HepG2 (cell line): ENCODE results near the gene PRPSAP1. TPM values are rescaled to one million over a fixed set of nuclear protein-coding genes. Genes with fewer than 3 reads are reported as not detected.

Experiments
- AGO2 ChIP-seq: fragments of 200-400 bp; formaldehyde crosslinking; optimal IDR thresholded peaks from 2 replicates; pipeline ENCODE3; 2017; ENCODE audit warnings: mild to moderate bottlenecking, low read depth, low read length, moderate library complexity
- CEBPZ ChIP-seq: IDR thresholded peaks from 2 replicates; pipeline ENCODE4 v1.6.1; 2012; ENCODE audit warnings: low read length, improper control_type of control experiment
- CSRNP2 ChIP-seq: sonication (generic); formaldehyde crosslinking; conservative IDR thresholded peaks from 2 replicates; pipeline ENCODE4 v1.8.0; 2022; ENCODE audit warnings: low read depth, missing genetic modification reagents
- GATA4 ChIP-seq: sonication (generic); IDR thresholded peaks from 2 replicates; pipeline ENCODE4 v1.6.1; 2016; ENCODE audit warnings: antibody characterized with exemption, low read depth, borderline replicate concordance
- HNRNPH1 ChIP-seq: fragments of 200-400 bp; formaldehyde crosslinking; optimal IDR thresholded peaks from 2 replicates; pipeline ENCODE3; 2017; ENCODE audit warnings: mild to moderate bottlenecking, low read depth, low read length
- KDM1A ChIP-seq: IDR thresholded peaks from 2 replicates; pipeline ENCODE4 v1.6.1; 2016; ENCODE audit warnings: missing compliant biosample characterization
- KLF13 ChIP-seq: sonication (generic); formaldehyde crosslinking; IDR thresholded peaks from 2 replicates; pipeline ENCODE4 v1.4.0; 2020; ENCODE audit warnings: mild to moderate bottlenecking, missing genetic modification reagents
- PAXIP1 ChIP-seq: sonication (generic); formaldehyde crosslinking; conservative IDR thresholded peaks from 2 replicates; pipeline ENCODE4 v1.4.0; 2020; ENCODE audit warnings: mild to moderate bottlenecking, missing genetic modification reagents, moderate library complexity
- SATB2 ChIP-seq: sonication (generic); formaldehyde crosslinking; IDR thresholded peaks from 2 replicates; pipeline ENCODE4 v1.5.0; 2020; ENCODE audit warnings: missing genetic modification reagents
- ZFP36L1 ChIP-seq: sonication (generic); formaldehyde crosslinking; IDR thresholded peaks from 2 replicates; pipeline ENCODE4 v1.8.0; 2022; ENCODE audit warnings: mild to moderate bottlenecking, missing genetic modification reagents, moderate library complexity
- ZNF589 ChIP-seq: sonication (generic); formaldehyde crosslinking; conservative IDR thresholded peaks from 2 replicates; pipeline ENCODE4 v1.8.0; 2022; ENCODE audit warnings: mild to moderate bottlenecking, moderate library complexity, missing genetic modification reagents
- ZNF790 ChIP-seq: sonication (generic); formaldehyde crosslinking; IDR thresholded peaks from 2 replicates; pipeline ENCODE4 v1.8.0; 2022; ENCODE audit warnings: missing genetic modification reagents, mild to moderate bottlenecking, borderline replicate concordance
- ZNF850 ChIP-seq: sonication (generic); formaldehyde crosslinking; conservative IDR thresholded peaks from 2 replicates; pipeline ENCODE4 v1.9.0; 2021; ENCODE audit warnings: mild to moderate bottlenecking, missing genetic modification reagents
- polyA plus RNA-seq, 8 experiments: library from polyadenylated mRNA; depleted of rRNA in 3 of 8; stranded (reverse) in 7 of 8; unstranded in 1 of 8; fragments of >200 nt; fragmentation: Illumina TruSeq in 4 of 8; extraction: Trizol in 4 of 8; gene quantifications; 2 replicates each; pipeline versions ENCODE4 v1.2.1 to v1.2.3, GENCODE V29; 2011 to 2016; ENCODE audit warnings: low read depth in 4 of 8, missing spikeins in 1 of 8, mixed read lengths in 1 of 8; ENCODE audit not compliant: insufficient read depth in 1 of 8
- total RNA-seq, 5 experiments: library from RNA; depleted of rRNA; stranded (reverse); fragments of >200 nt; fragmentation: Illumina TruSeq; extraction: Trizol; gene quantifications; 2 replicates each; pipeline ENCODE4 v1.2.3, GENCODE V29; 2016; ENCODE audit warnings: low read depth in 1 of 5
- TF ChIP-seq, protein P1 (sequence below): sonication (generic); formaldehyde crosslinking; IDR thresholded peaks from 2 replicates; pipeline ENCODE4 v1.4.0; 2020; ENCODE audit warnings: missing genetic modification reagents
- TF ChIP-seq, protein P2 (sequence below): sonication (generic); formaldehyde crosslinking; IDR thresholded peaks from 2 replicates; pipeline ENCODE4 v1.5.0; 2020; ENCODE audit warnings: mild to moderate bottlenecking, missing genetic modification reagents

PRPSAP1 gene
- total and polyA plus RNA-seq, 2 of the 13 experiments (the other 11 are each of a cell fraction or from before 2014, with no cell fraction given): 91.1 to 314 TPM

GRCh38 chr17:76381633-76382350 lies 28.1 kb upstream of the PRPSAP1 start (continued):
- TF ChIP-seq, protein P1, sequence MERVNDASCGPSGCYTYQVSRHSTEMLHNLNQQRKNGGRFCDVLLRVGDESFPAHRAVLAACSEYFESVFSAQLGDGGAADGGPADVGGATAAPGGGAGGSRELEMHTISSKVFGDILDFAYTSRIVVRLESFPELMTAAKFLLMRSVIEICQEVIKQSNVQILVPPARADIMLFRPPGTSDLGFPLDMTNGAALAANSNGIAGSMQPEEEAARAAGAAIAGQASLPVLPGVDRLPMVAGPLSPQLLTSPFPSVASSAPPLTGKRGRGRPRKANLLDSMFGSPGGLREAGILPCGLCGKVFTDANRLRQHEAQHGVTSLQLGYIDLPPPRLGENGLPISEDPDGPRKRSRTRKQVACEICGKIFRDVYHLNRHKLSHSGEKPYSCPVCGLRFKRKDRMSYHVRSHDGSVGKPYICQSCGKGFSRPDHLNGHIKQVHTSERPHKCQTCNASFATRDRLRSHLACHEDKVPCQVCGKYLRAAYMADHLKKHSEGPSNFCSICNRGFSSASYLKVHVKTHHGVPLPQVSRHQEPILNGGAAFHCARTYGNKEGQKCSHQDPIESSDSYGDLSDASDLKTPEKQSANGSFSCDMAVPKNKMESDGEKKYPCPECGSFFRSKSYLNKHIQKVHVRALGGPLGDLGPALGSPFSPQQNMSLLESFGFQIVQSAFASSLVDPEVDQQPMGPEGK: no peak
- no peak for TF ChIP-seq KDM1A (CRISPR knock-in tag)
- TF ChIP-seq ZNF850 (CRISPR knock-in tag): no peak
- TF ChIP-seq ZNF589 (CRISPR knock-in tag): peak; percentile 14; the same call in 1 of the 2 replicates
- no peak for TF ChIP-seq SATB2 (CRISPR knock-in tag)
- TF ChIP-seq, protein P2, sequence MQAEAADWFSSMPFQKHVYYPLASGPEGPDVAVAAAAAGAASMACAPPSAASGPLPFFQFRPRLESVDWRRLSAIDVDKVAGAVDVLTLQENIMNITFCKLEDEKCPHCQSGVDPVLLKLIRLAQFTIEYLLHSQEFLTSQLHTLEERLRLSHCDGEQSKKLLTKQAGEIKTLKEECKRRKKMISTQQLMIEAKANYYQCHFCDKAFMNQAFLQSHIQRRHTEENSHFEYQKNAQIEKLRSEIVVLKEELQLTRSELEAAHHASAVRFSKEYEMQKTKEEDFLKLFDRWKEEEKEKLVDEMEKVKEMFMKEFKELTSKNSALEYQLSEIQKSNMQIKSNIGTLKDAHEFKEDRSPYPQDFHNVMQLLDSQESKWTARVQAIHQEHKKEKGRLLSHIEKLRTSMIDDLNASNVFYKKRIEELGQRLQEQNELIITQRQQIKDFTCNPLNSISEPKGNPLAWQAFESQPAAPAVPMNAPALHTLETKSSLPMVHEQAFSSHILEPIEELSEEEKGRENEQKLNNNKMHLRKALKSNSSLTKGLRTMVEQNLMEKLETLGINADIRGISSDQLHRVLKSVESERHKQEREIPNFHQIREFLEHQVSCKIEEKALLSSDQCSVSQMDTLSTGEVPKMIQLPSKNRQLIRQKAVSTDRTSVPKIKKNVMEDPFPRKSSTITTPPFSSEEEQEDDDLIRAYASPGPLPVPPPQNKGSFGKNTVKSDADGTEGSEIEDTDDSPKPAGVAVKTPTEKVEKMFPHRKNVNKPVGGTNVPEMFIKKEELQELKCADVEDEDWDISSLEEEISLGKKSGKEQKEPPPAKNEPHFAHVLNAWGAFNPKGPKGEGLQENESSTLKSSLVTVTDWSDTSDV (CRISPR knock-in tag): peak; percentile 36; the same call in 1 of the 2 replicates
- TF ChIP-seq CSRNP2 (CRISPR knock-in tag): no peak
- TF ChIP-seq PAXIP1 (CRISPR knock-in tag): no peak
- TF ChIP-seq ZNF790 (CRISPR knock-in tag): no peak
- no peak for TF ChIP-seq HNRNPH1
- TF ChIP-seq AGO2: peak; percentile 83
- no peak for TF ChIP-seq ZFP36L1 (CRISPR knock-in tag)
- TF ChIP-seq CEBPZ: no peak
- TF ChIP-seq KLF13: no peak
- TF ChIP-seq GATA4: no peak
